HUES6 (cell line): ENCODE results near the gene ECM1.

Experiments used
- H3K27ac ChIP-seq: 2 replicates; pipeline ENCODE4 v1.7.0; 2013; ENCODE audit warnings: low read depth, mild to moderate bottlenecking, low read length, inconsistent platforms
- H3K27me3 ChIP-seq: 2 replicates; pipeline ENCODE4 v1.6.1; 2013; ENCODE audit warnings: low read length; ENCODE audit not compliant: control insufficient read depth, insufficient read depth
- H3K36me3 ChIP-seq: 2 replicates; pipeline ENCODE4 v1.6.1; 2013; ENCODE audit warnings: low read length; ENCODE audit not compliant: control insufficient read depth, insufficient read depth
- H3K4me1 ChIP-seq: 2 replicates; pipeline ENCODE4 v1.6.1; 2013; ENCODE audit warnings: low read length; ENCODE audit not compliant: control insufficient read depth, insufficient read depth
- H3K4me3 ChIP-seq: 2 replicates; pipeline ENCODE4 v1.5.1; 2013; ENCODE audit warnings: low read depth, low read length
- H3K9ac ChIP-seq: one replicate; pipeline ENCODE4 v1.6.1; 2013; ENCODE audit warnings: mild to moderate bottlenecking, low read length
- H3K9me3 ChIP-seq: 2 replicates; pipeline ENCODE4 v1.6.1; 2013; ENCODE audit warnings: low read depth, low read length; ENCODE audit not compliant: control insufficient read depth, insufficient read depth

Gene ECM1

GRCh38 chr1:150507912-150508864 is at the start of gene ECM1:
Gene ECM1 (plus strand): TSS chr1:150508109. CDS start chr1:150508210, 101 bp downstream.
- H3K4me1 ChIP-seq: peaks cover 16% of the 10 kb centered on the region; the same call in 1 of the 2 replicates
- H3K27ac ChIP-seq: no peak within 1 kb of the TSS; the same call in 1 of the 2 replicates
- no peaks in the 10 kb centered on the region for H3K9me3 ChIP-seq
- no peak within 1 kb of the TSS; the same call in 1 of the 2 replicates for H3K4me3 ChIP-seq
- peak within 1 kb of the TSS; percentile 13 for H3K9ac ChIP-seq
- no peaks in the 10 kb centered on the region for H3K27me3 ChIP-seq
- H3K36me3 ChIP-seq: peaks cover 50% of the 10 kb centered on the region

- H3K4me1 ChIP-seq: no peaks in the 10 kb centered on the region
These were observed 43.5 kb upstream of the ECM1 start for GRCh38 chr1:150464422-150464826.

DNA sequence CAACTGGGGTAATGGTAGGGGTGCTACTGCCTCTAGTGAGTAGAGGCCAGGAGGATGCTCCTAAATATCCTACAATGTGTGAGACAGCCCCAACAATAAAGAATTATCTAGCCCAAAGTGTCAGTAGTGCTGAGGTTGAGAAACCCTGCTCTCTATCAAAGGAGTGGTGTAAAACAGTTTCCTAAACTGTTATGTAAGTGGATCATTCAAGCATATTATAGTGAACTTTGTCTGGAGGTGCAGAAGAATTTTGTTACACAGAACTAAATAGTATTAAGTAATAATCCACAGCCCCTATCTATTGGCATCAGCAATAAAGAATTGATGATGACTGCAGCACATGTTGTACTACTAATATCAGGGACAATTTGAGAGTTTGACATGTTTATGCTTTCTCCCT is 40.9 kb upstream of the ECM1 start:
- Histone ChIP-seq H3K27me3 (no peaks in the 10 kb centered on the region), H3K36me3 (peaks cover 58% of the 10 kb centered on the region), H3K27ac (no peak overlapping the region), H3K4me3 (no peak overlapping the region), H3K9ac (no peak overlapping the region), H3K4me1 (no peaks in the 10 kb centered on the region; the same call in 1 of the 2 replicates), H3K9me3 (no peaks in the 10 kb centered on the region)

More at GRCh38 chr1:150464422-150464826, 43.5 kb upstream of the ECM1 start:
- Histone ChIP-seq H3K9ac (no peak overlapping the region), H3K27me3 (no peaks in the 10 kb centered on the region), H3K27ac (no peak overlapping the region), H3K9me3 (no peaks in the 10 kb centered on the region), H3K36me3 (peaks cover 47% of the 10 kb centered on the region), H3K4me3 (no peak overlapping the region)

GRCh38 chr1:150469291-150469690 is 38.6 kb upstream of the ECM1 start:
- no peak overlapping the region for H3K4me3 ChIP-seq
- H3K9me3 ChIP-seq: no peaks in the 10 kb centered on the region
- H3K27ac ChIP-seq: no peak overlapping the region
- H3K9ac ChIP-seq: no peak overlapping the region
- H3K36me3 ChIP-seq: peaks cover 65% of the 10 kb centered on the region
- no peaks in the 10 kb centered on the region for H3K27me3 ChIP-seq
- peaks cover 9% of the 10 kb centered on the region; the same call in 1 of the 2 replicates for H3K4me1 ChIP-seq

GRCh38 chr1:150472601-150473200 is 35.2 kb upstream of the ECM1 start:
- Histone ChIP-seq H3K9me3 (no peaks in the 10 kb centered on the region), H3K27ac (no peak overlapping the region), H3K36me3 (peaks cover 40% of the 10 kb centered on the region), H3K27me3 (no peaks in the 10 kb centered on the region), H3K4me3 (no peak overlapping the region), H3K9ac (no peak overlapping the region), H3K4me1 (peaks cover 9% of the 10 kb centered on the region; the same call in 1 of the 2 replicates)

DNA sequence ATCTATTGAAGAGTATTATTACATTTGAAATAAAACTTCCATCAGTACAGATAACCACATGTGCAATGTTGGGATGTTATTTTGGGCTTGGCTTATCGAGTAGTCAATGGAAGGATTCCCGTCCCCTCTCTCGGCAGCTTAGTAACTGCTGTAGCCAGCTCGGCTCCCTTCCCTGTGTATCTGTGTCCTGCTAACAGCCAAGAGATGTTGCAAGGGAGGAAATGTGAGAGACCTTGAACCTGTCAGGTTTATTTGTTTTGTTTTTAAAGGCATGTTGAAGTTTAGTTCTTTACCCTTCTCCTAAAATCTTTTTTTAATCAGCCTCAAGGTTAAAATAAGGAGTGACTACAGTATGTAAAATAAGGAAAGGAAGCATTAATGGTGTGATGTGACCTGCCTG is 34.2 kb upstream of the ECM1 start:
- no peaks in the 10 kb centered on the region for H3K27me3 ChIP-seq
- no peaks in the 10 kb centered on the region for H3K9me3 ChIP-seq
- H3K36me3 ChIP-seq: peaks cover 37% of the 10 kb centered on the region
- H3K4me1 ChIP-seq: peaks cover 9% of the 10 kb centered on the region; the same call in 1 of the 2 replicates
- no peak overlapping the region for H3K4me3 ChIP-seq
- no peak overlapping the region for H3K9ac ChIP-seq
- no peak overlapping the region for H3K27ac ChIP-seq

- no peak overlapping the region for H3K27ac ChIP-seq
- no peaks in the 10 kb centered on the region for H3K27me3 ChIP-seq
- H3K4me1 ChIP-seq: peaks cover 9% of the 10 kb centered on the region; the same call in 1 of the 2 replicates
- no peak overlapping the region for H3K9ac ChIP-seq
- no peak overlapping the region for H3K4me3 ChIP-seq
- H3K9me3 ChIP-seq: no peaks in the 10 kb centered on the region
- peaks cover 33% of the 10 kb centered on the region for H3K36me3 ChIP-seq
These were observed 33.0 kb upstream of the ECM1 start for GRCh38 chr1:150474869-150475268.

DNA sequence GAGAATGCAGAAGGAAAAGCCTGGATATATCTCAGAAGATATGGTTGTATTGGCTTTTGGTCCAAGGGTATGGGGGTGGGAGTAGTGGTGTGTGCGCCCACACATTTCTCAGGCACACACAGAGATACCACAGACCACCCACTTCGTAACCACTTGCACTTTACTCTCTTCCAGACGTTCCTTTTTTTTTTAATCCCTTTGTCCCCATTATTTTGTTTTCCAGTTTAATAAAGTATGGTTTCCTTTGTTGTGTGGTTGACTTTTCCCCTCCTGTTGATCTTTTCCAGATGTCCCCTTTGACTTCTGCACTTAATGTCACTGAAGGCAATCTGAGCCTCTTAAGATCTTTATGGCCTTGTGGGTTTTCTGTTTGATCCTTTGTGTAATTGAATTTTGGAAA is 31.2 kb upstream of the ECM1 start:
- Histone ChIP-seq H3K9me3 (no peaks in the 10 kb centered on the region), H3K4me1 (peaks cover 9% of the 10 kb centered on the region; the same call in 1 of the 2 replicates), H3K9ac (no peak overlapping the region), H3K27ac (no peak overlapping the region), H3K4me3 (no peak overlapping the region), H3K27me3 (no peaks in the 10 kb centered on the region), H3K36me3 (peaks cover 14% of the 10 kb centered on the region)

- Histone ChIP-seq H3K9me3 (no peaks in the 10 kb centered on the region), H3K36me3 (peaks cover 9% of the 10 kb centered on the region), H3K27ac (no peak overlapping the region), H3K27me3 (no peaks in the 10 kb centered on the region), H3K4me1 (peaks cover 6% of the 10 kb centered on the region; the same call in 1 of the 2 replicates), H3K4me3 (no peak overlapping the region), H3K9ac (no peak overlapping the region)
These were observed 30.6 kb upstream of the ECM1 start for GRCh38 chr1:150477320-150477719.

- Histone ChIP-seq H3K9ac (no peak overlapping the region), H3K27me3 (no peaks in the 10 kb centered on the region), H3K9me3 (no peaks in the 10 kb centered on the region), H3K4me3 (no peak overlapping the region), H3K4me1 (peaks cover 2% of the 10 kb centered on the region; the same call in 1 of the 2 replicates), H3K36me3 (peaks cover 5% of the 10 kb centered on the region), H3K27ac (no peak overlapping the region)
These were observed 30.2 kb upstream of the ECM1 start for GRCh38 chr1:150477733-150478132.

DNA sequence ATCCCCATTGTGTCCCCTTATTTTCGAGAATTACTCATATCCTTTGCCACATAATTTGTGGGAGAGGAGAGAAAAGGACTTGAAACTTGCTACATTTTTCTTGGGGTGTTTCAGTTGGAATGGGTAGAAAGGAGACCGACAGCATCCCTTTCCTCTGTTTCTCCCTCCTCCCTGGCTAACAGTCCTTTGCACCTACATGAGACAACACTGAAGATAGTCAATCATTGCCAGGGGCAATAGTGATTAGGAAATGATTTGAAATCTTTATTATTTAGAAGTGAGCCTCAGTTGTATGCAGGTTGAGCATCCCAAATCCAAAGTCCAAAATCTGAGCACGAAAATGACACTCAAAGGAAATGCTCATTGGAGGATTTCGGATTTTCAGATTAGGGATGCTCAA is 28.5 kb upstream of the ECM1 start:
- Histone ChIP-seq H3K9ac (no peak overlapping the region), H3K27me3 (no peaks in the 10 kb centered on the region), H3K27ac (no peak overlapping the region), H3K4me3 (no peak overlapping the region), H3K9me3 (no peaks in the 10 kb centered on the region), H3K36me3 (no peaks in the 10 kb centered on the region), H3K4me1 (no peaks in the 10 kb centered on the region; the same call in 1 of the 2 replicates)
